ENCODE results near the gene KCP. TPM values are rescaled to one million over a fixed set of nuclear protein-coding genes. Genes with fewer than 3 reads are reported as not detected.

Gene KCP
- total RNA-seq, 2 experiments from 2014 or later = 1.4 to 2.3 TPM

GRCh38 chr7:128827248-128827958 is 83.1 kb downstream of the KCP start:
- Histone ChIP-seq H3K27ac (ENCODE audit: low read depth, low read length, poor library complexity, severe bottlenecking) (no peak overlapping the region), H4K20me1 (ENCODE audit: insufficient read depth, low read length) (no peaks in the 10 kb centered on the region), H3K9me2 (ENCODE audit: insufficient read depth, low read length) (no peaks in the 10 kb centered on the region), H2AFZ (ENCODE audit: low read length) (no peak overlapping the region), H3K9me3 (ENCODE audit: low read length) (no peaks in the 10 kb centered on the region), H3K36me3 (ENCODE audit: insufficient read depth, low read length) (no peaks in the 10 kb centered on the region), H3K4me2 (ENCODE audit: low read length) (no peak overlapping the region), H3K79me2 (ENCODE audit: insufficient read depth, low read depth, low read length) (no peaks in the 10 kb centered on the region), H3K4me3 (ENCODE audit: low read depth, low read length, poor library complexity, severe bottlenecking) (no peak overlapping the region), H3K4me1 (ENCODE audit: insufficient read depth, low read length, poor library complexity, severe bottlenecking) (peaks cover 11% of the 10 kb centered on the region)
- intact Hi-C loops (cut with micrococcal nuclease; ENCODE audit: unreplicated experiment) = no loop called here
- TF ChIP-seq CTCF (conservative IDR thresholded peaks at IDR 0.05; ENCODE audit: low read length) (no peak), EZH2phosphoT487 (IDR thresholded peaks at IDR 0.05; ENCODE audit: borderline replicate concordance, low read depth, low read length) (no peak)
- BruUV-seq (replicated peaks) = no TSS peak
- DNase-seq (ENCODE audit: low spot score) = no peak
- POLR2A ChIA-PET = no interaction called here
- CTCF ChIA-PET (ENCODE audit: unreplicated experiment) = no interaction called here

- H3K79me2 ChIP-seq (ENCODE audit: insufficient read depth, low read depth, low read length) = no peaks in the 10 kb centered on the region
- intact Hi-C loops (cut with micrococcal nuclease; ENCODE audit: unreplicated experiment) = no loop called here
- H3K9me2 ChIP-seq (ENCODE audit: insufficient read depth, low read length) = no peaks in the 10 kb centered on the region
- no peak for TF ChIP-seq CTCF (conservative IDR thresholded peaks at IDR 0.05; ENCODE audit: low read length)
- no peak for TF ChIP-seq EZH2phosphoT487 (IDR thresholded peaks at IDR 0.05; ENCODE audit: borderline replicate concordance, low read depth, low read length)
- no peak for DNase-seq (ENCODE audit: low spot score)
- ChIA-PET CTCF (ENCODE audit: unreplicated experiment) (interaction anchor here (1.0 kb wide), 1 partner anchor 36 kb away, joined by 4 read pairs; the partner anchor contains the start of gene ATP6V1F), POLR2A (no interaction called here)
- H4K20me1 ChIP-seq (ENCODE audit: insufficient read depth, low read length) = no peaks in the 10 kb centered on the region
- H3K4me1 ChIP-seq (ENCODE audit: insufficient read depth, low read length, poor library complexity, severe bottlenecking) = peaks cover 6% of the 10 kb centered on the region
- no peak overlapping the region for H3K27ac ChIP-seq (ENCODE audit: low read depth, low read length, poor library complexity, severe bottlenecking)
- no peaks in the 10 kb centered on the region for H3K36me3 ChIP-seq (ENCODE audit: insufficient read depth, low read length)
- no peaks in the 10 kb centered on the region for H3K9me3 ChIP-seq (ENCODE audit: low read length)
- H3K4me3 ChIP-seq (ENCODE audit: low read depth, low read length, poor library complexity, severe bottlenecking) = no peak overlapping the region
- H3K4me2 ChIP-seq (ENCODE audit: low read length) = no peak overlapping the region
- no peak overlapping the region for H2AFZ ChIP-seq (ENCODE audit: low read length)
- BruUV-seq (replicated peaks) = no TSS peak
Observed at GRCh38 chr7:128826916-128827247, 83.6 kb downstream of the KCP start.

Other genes starting within 250 kb of the KCP start
- gene GARIN1A, start 238.4 kb downstream of the KCP start, total RNA-seq (2014; rRNA removed; shearing (Covaris generic)) = 0.06 and 0.10 TPM in 2 replicates
- 0.29 and 0.33 TPM in 2 replicates for gene GARIN1A, start 238.4 kb downstream of the KCP start, total RNA-seq (2022)
- gene CALU, start 171.3 kb downstream of the KCP start, total RNA-seq (2014; rRNA removed; shearing (Covaris generic)) = 45.6 and 61.3 TPM in 2 replicates
- 52.8 and 57.7 TPM in 2 replicates for gene CALU, start 171.3 kb downstream of the KCP start, total RNA-seq (2022)
- not detected in 2 replicates for gene OPN1SW, start 134.9 kb downstream of the KCP start, total RNA-seq (2014; rRNA removed; shearing (Covaris generic))
- not detected in 2 replicates for gene OPN1SW, start 134.9 kb downstream of the KCP start, total RNA-seq (2022)
- 11.0 and 11.7 TPM in 2 replicates for gene CCDC136, start 118.7 kb downstream of the KCP start, total RNA-seq (2014; rRNA removed; shearing (Covaris generic))
- gene CCDC136, start 118.7 kb downstream of the KCP start, total RNA-seq (2022) = 33.5 and 38.7 TPM in 2 replicates
- 0.03 and 0.05 TPM in 2 replicates for gene FLNC, start 80.3 kb downstream of the KCP start, total RNA-seq (2014; rRNA removed; shearing (Covaris generic))
- gene FLNC, start 80.3 kb downstream of the KCP start, total RNA-seq (2022) = 0.06 TPM in 2 replicates
- gene ATP6V1F, start 47.9 kb downstream of the KCP start, total RNA-seq (2014; rRNA removed; shearing (Covaris generic)) = 84.9 and 108 TPM in 2 replicates
- gene ATP6V1F, start 47.9 kb downstream of the KCP start, total RNA-seq (2022) = 149 and 155 TPM in 2 replicates
- 3.9 and 8.2 TPM in 2 replicates for gene IRF5, start 27.2 kb upstream of the KCP start, total RNA-seq (2014; rRNA removed; shearing (Covaris generic))
- gene IRF5, start 27.2 kb upstream of the KCP start, total RNA-seq (2022) = 15.8 and 21.9 TPM in 2 replicates
- gene TNPO3, start 144.4 kb upstream of the KCP start, total RNA-seq (2014; rRNA removed; shearing (Covaris generic)) = 51.4 and 55.1 TPM in 2 replicates
- 70.6 and 71.7 TPM in 2 replicates for gene TNPO3, start 144.4 kb upstream of the KCP start, total RNA-seq (2022)
- 11.5 and 14.6 TPM in 2 replicates for gene TSPAN33, start 234.0 kb upstream of the KCP start, total RNA-seq (2014; rRNA removed; shearing (Covaris generic))
- 37.8 and 44.8 TPM in 2 replicates for gene TSPAN33, start 234.0 kb upstream of the KCP start, total RNA-seq (2022)